Body of pancreas (tissue), 4 donors: ENCODE measurements around the gene SCGB2B2.

ENCODE experiments used
- CTCF ChIP-seq, 7 experiments: fragments of 450-650 bp in 4 of 7; fragments of 200-600 bp in 3 of 7; sonication (generic) in 3 of 7; IDR thresholded peaks; one replicate each; pipeline ENCODE4 v1.5.1; 2016 to 2019; ENCODE audit warnings: antibody characterized with exemption in 7 of 7
- POLR2A ChIP-seq, 3 donors: fragments of 450-650 bp; IDR thresholded peaks; one replicate each; pipeline ENCODE4 v1.6.1; 2016; ENCODE audit warnings: antibody characterized with exemption in 3 of 3, mild to moderate bottlenecking in 2 of 3

- TF ChIP-seq POLR2A (IDR thresholded peaks at IDR 0.05) (no peak), CTCF (IDR thresholded peaks at IDR 0.05) (no peak)
These were observed 10.0 kb downstream of the SCGB2B2 start for GRCh38 chr19:34666958-34667265.
